Lower leg skin (tissue), 4 donors: ENCODE measurements around the gene DOK7. TPM values are rescaled to one million over a fixed set of nuclear protein-coding genes. Genes with fewer than 3 reads are reported as not detected.

ENCODE experiments used
- DNase-seq, 2 donors: peaks; one replicate each; pipeline ENCODE4 v3.0.0-alpha.2; 2019; ENCODE audit warnings: low spot score in 2 of 2
- H3K4me3 ChIP-seq: fragments of 200-600 bp; sonication (generic); 2 replicates; pipeline ENCODE4 v1.5.1; 2017; ENCODE audit warnings: mild to moderate bottlenecking, low read depth; ENCODE audit not compliant: poor library complexity, severe bottlenecking
- POLR2A ChIP-seq, 2 donors: fragments of 450-650 bp; IDR thresholded peaks; one replicate each; pipeline ENCODE4 v1.6.1; 2016 to 2017; ENCODE audit warnings: antibody characterized with exemption in 2 of 2, mild to moderate bottlenecking in 1 of 2, moderate library complexity in 1 of 2
- WGBS, 2 donors: methylation state at CpG; one replicate each; pipeline ENCODE4 v1.1.5; 2018; 5-methylcytosine and 5-hydroxymethylcytosine counted together
- intact Hi-C: fragments of 100-400 bp; cut with DNase I; formaldehyde crosslinking; loops from one replicate; pipeline ENCODE4 v1.15.0; 2023; ENCODE audit warnings: low total_unique reads
- total RNA-seq, 4 donors: library from RNA; depleted of rRNA; stranded (reverse); fragments of >200 nt; gene quantifications; one replicate each; pipeline ENCODE4 v1.1.0, GENCODE V29; 2016
- TF ChIP-seq, protein P1 (sequence below), 3 donors: fragments of 450-650 bp; IDR thresholded peaks; one replicate each; pipeline ENCODE4 v1.5.1; 2016; ENCODE audit warnings: antibody characterized with exemption in 3 of 3, mild to moderate bottlenecking in 3 of 3, moderate library complexity in 2 of 3

DOK7 gene
- total RNA-seq, 4 donors from 2014 or later, result 1.9 to 9.8 (median 5.9) TPM

DNA sequence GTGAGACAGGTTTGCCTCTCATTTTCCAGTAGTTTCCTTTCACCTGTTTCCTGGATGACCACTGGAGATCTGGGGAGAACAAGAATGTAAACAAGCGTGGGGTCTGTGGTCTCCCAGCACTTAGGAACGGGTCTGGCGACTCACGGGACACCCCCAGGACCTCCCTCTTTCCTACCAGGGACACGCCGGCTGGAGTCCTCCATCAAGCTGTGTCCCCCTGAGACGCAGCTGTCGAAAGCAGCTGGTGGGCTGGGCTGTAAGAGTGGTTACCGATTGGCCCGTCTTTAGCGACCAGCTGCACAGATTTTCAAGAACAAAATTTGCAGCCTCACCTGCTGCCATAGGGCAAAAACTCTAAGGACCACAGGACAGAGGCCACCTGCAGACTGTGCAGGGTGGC, 57.2 kb downstream of the DOK7 start:
- intact Hi-C loops, result no loop called here
- H3K4me3 ChIP-seq, result no peak overlapping the region
- 91 to 94% methylated on average over 11 of the region's 11 CpGs for WGBS, 2 donors
- no peak for DNase-seq
- no peak for TF ChIP-seq POLR2A (IDR thresholded peaks at IDR 0.05)
- TF ChIP-seq, protein P1, sequence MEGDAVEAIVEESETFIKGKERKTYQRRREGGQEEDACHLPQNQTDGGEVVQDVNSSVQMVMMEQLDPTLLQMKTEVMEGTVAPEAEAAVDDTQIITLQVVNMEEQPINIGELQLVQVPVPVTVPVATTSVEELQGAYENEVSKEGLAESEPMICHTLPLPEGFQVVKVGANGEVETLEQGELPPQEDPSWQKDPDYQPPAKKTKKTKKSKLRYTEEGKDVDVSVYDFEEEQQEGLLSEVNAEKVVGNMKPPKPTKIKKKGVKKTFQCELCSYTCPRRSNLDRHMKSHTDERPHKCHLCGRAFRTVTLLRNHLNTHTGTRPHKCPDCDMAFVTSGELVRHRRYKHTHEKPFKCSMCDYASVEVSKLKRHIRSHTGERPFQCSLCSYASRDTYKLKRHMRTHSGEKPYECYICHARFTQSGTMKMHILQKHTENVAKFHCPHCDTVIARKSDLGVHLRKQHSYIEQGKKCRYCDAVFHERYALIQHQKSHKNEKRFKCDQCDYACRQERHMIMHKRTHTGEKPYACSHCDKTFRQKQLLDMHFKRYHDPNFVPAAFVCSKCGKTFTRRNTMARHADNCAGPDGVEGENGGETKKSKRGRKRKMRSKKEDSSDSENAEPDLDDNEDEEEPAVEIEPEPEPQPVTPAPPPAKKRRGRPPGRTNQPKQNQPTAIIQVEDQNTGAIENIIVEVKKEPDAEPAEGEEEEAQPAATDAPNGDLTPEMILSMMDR (IDR thresholded peaks at IDR 0.05), result no peak

DNA sequence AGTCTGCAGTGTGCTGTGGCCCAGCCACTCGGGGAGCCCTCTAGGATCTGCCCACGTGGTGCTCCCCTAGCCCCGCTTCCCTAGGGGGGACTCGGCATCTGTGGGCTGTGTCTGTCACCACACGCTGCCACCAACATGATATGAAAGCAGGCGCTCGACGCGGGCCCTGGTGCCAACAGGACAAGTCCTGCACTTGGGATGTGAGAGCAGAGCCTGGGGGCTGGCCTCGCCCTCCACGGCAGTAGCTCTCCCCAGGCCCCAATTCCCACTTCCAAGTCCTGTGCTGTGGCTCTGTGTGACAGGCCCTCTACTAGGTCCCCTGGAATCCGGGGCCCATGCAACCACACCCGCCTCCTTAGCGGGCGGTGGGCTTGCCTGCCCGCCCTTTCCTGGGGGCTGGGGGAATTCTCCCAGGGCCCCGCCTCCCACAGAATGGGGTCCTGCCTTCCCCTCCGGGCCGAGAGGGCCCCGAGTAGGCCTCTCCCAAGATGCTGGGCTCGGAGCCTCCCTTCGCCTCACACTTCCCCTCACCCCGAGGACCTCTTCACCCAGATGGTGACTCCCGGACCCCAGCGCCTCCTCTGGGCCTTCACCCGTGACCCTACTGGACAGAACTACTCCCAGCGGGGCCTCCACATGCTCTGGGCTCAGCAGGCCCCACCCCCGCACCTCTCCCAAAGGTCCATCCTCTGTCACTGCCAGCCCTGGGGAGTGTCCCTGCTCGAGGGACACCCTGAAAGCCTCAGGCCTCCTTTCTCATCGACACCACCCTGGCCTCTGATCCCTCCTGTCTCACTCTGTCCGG, 57.9 kb downstream of the DOK7 start:
- DNase-seq, result peak in 1 of 2 donors; percentile 70

DNA sequence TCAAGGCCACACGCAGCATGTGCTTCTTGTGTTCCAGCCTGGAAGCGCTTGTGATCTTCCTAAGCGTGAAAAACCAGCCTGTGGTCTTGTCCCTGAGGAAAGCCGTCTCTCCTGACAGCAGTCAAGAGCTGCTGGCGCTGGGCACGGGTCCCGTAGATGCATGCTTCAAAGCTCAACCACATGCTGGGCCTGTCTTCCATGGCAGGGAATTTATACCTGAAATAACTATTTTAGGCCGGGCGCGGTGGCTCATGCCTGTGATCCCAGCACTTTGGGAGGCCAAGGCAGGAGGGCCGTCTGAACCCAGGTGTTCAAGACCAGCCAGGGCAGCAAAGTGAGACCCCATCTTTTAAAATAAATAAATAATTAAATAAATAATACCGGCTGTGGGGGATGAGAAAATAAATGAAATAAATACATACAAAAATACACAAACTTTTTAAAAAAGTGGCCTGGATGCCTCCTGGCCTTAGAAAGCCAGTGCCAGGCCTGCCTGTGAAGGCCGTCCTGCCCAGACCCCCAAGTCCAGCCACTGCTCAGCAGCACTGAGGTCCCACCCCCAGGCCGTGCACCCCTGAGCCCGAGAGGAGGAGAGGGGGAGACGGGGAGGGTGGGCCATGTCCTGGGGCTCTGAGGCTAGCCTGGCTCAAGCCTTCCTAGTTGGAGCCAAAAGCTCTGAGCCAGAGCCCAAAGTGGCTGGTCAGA, 58.7 kb downstream of the DOK7 start:
- peak in 1 of 2 donors; percentile 71 for DNase-seq
- H3K4me3 ChIP-seq, result no peak overlapping the region
- TF ChIP-seq, protein P1 (IDR thresholded peaks at IDR 0.05), result no peak
- 90 to 96% methylated on average over 16 of the region's 16 CpGs for WGBS, 2 donors
- intact Hi-C loops, result no loop called here

More for the DNA sequence above, 57.9 kb downstream of the DOK7 start:
- no peak overlapping the region for H3K4me3 ChIP-seq
- intact Hi-C loops, result no loop called here
- TF ChIP-seq, protein P1 (IDR thresholded peaks at IDR 0.05), result no peak
- WGBS, 2 donors, result 87 to 94% methylated on average over 30 to 31 of the region's 31 CpGs

DNA sequence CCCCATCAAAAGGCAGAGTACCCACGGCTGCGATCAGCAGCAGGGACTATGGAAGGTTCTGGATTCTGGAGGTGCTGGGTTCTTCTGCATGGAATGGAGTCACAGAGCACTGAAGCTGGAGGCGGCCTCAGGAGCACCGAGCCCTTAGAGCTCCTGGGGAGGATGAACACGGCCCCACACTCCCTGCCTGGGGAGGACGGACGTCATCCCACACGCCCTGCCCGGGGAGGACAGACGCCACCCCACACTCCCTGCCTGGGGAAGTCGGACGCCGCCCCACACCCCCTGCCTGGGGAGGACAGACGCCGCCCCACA, 59.2 kb downstream of the DOK7 start:
- TF ChIP-seq, protein P1 (IDR thresholded peaks at IDR 0.05), result no peak
- TF ChIP-seq POLR2A (IDR thresholded peaks at IDR 0.05), result no peak

DNA sequence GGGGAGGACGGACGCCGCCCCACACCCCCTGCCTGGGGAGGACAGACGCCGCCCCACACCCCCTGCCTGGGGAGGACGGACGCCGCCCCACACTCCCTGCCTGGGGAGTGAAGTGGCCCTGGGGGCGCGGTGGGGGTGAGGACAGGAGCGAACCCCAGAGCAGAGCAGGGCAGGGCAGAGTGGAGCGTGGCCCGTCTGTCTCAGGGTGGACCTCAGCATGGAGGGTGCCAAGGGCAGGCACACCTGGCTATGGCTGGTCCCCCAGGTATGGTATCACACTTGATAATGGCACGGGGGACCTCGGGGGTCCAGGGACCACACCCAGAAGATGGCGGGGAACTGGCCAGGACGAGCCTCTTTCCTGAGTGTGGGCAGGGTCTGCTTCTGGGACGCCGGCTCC, 59.5 kb downstream of the DOK7 start:
- TF ChIP-seq, protein P1 (IDR thresholded peaks at IDR 0.05), result no peak
- intact Hi-C loops, result no loop called here
- H3K4me3 ChIP-seq, result no peak overlapping the region
- 94 to 95% methylated on average over 7 to 14 of the region's 19 CpGs for WGBS, 2 donors
- peak in 1 of 2 donors; percentile 67 for DNase-seq

More for the DNA sequence above, 59.2 kb downstream of the DOK7 start:
- no peak overlapping the region for H3K4me3 ChIP-seq
- intact Hi-C loops, result no loop called here
- 80 to 100% methylated on average over 3 to 12 of the region's 15 CpGs for WGBS, 2 donors
- peak in 1 of 2 donors; percentile 77 for DNase-seq
